ENCODE results near the gene SRP68.

Gene SRP68

DNA sequence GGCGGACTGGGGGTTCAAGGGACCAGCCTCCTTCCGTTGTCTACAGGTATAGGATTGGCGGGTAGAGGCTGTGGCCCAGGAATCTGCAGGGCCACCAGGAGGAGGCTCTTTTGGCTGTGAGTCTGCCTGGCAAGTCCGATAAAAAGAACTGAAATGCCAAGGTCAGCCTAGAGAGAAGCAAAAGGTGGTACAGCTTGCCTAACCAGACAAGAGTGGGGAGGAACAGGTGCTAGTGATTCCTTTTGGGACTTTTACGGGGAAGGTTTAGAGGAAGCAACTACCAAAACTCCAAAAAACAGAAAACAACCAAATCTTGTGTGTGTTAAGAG lies 39.6 kb downstream of the SRP68 start:
- TF ChIP-seq, protein P1, sequence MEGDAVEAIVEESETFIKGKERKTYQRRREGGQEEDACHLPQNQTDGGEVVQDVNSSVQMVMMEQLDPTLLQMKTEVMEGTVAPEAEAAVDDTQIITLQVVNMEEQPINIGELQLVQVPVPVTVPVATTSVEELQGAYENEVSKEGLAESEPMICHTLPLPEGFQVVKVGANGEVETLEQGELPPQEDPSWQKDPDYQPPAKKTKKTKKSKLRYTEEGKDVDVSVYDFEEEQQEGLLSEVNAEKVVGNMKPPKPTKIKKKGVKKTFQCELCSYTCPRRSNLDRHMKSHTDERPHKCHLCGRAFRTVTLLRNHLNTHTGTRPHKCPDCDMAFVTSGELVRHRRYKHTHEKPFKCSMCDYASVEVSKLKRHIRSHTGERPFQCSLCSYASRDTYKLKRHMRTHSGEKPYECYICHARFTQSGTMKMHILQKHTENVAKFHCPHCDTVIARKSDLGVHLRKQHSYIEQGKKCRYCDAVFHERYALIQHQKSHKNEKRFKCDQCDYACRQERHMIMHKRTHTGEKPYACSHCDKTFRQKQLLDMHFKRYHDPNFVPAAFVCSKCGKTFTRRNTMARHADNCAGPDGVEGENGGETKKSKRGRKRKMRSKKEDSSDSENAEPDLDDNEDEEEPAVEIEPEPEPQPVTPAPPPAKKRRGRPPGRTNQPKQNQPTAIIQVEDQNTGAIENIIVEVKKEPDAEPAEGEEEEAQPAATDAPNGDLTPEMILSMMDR (IDR thresholded peaks at IDR 0.05; ENCODE audit: low read depth, low read length, missing control alignments), result no peak

DNA sequence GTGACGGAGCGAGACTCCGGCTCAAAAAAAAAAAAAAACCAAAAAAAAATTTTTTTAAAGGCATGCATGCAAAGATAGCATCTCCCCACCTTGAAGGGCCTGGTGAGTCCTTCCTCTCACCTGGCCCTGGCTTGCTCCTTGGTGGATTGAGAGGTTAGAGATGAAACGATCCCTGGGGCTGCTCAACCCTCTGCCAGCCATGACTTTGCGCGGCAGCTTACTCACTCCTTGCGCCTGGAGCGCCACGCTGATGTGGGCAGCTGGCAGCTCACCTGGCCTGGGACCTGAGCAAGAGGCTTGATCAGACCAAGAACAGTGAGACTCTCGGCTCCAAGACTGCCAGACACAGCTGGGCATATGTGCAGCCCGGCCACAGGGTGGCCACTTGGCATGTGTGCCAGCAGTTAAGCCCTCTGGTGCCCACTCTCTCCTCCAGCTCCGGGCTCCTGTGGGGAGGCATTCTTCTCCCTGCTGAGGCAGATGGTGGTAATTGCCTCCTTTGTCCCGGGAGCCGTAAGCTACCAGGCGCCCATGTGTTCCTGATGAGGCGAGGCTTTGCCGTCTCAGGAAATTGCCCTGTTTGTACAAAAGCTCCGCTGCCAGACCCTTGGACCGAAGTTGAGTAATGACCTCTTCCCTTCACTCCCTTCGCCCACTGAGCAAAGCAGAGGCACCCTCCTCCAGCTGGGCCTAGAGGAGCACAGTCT lies 40.1 kb downstream of the SRP68 start:
- no peak for DNase-seq (ENCODE audit: extremely low read depth, low read depth)
- TF ChIP-seq, protein P1 (IDR thresholded peaks at IDR 0.05; ENCODE audit: low read depth, low read length, missing control alignments), result no peak
- no peak overlapping the region for H3K4me3 ChIP-seq (replicated peaks; ENCODE audit: low read depth, low read length)

More for the DNA sequence above, 39.6 kb downstream of the SRP68 start:
- DNase-seq (ENCODE audit: extremely low read depth, low read depth), result no peak
- no peak overlapping the region for H3K4me3 ChIP-seq (replicated peaks; ENCODE audit: low read depth, low read length)

DNA sequence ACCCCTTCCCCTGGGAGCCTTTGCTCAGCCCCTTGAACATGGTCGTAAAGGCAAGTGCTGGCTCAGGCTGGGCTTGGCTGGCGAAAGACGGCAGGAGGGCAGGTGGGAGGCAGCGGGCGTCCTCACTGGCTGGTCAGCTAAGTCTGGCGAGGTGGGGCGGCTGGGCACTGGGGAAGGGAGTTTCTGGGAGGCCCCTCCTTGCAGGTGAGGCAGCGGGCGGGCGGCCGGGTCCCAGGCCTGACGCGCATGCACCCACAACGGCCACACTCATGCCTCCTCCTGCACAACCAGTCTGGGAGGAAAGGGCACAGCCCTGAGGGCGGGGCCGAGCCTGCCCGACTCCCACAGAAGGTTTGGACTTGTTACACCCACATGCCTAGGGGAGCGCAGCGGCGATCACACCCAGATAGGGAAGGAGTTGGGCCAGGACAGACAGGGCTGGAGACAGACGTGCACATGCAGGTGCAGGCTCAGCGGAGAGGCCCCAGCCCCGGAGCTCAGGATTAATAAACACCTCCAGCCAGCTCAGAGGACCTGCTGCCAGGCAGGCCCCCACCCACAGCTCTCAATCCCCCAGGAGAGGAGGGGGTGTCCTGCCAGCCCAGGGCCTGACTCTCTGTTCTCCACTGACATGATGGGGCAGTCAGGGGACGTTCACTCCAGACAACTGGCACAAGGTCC lies 45.0 kb downstream of the SRP68 start, which contains the start of gene EVPL:
EVPL (minus strand) TSS at position 148 of the 681 bp plus-strand sequence; CDS start at position 40, 108 bp downstream.
- no peak for DNase-seq (ENCODE audit: extremely low read depth, low read depth)
- H3K4me3 ChIP-seq (replicated peaks; ENCODE audit: low read depth, low read length), result no peak within 1 kb of the TSS
- TF ChIP-seq, protein P1 (IDR thresholded peaks at IDR 0.05; ENCODE audit: low read depth, low read length, missing control alignments), result no peak

DNA sequence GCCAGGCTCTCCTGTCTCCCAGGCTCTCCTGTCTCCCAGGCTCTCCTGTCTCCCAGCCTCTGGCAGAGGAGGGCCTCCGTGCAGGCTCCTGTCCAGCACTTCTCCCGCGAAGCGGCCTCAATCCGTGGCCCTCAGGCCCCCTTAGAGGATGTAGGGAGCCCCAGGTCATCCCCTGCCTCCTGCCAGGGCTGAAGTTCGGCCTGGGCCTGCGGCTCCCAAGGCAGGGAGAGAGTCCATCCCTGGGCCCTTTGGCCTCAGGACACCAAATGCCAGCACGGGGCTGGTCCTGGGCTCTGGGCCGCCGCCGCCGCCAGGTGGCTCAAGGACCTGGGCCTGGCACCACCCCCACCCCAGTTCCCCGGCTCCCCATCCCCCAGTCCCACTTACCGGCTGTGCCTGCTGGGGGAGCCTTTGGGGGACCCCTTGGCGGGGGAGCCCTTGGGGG lies 45.6 kb downstream of the SRP68 start:
- TF ChIP-seq, protein P1 (IDR thresholded peaks at IDR 0.05; ENCODE audit: low read depth, low read length, missing control alignments), result no peak
- H3K4me3 ChIP-seq (replicated peaks; ENCODE audit: low read depth, low read length), result no peak overlapping the region
- no peak for DNase-seq (ENCODE audit: extremely low read depth, low read depth)

DNA sequence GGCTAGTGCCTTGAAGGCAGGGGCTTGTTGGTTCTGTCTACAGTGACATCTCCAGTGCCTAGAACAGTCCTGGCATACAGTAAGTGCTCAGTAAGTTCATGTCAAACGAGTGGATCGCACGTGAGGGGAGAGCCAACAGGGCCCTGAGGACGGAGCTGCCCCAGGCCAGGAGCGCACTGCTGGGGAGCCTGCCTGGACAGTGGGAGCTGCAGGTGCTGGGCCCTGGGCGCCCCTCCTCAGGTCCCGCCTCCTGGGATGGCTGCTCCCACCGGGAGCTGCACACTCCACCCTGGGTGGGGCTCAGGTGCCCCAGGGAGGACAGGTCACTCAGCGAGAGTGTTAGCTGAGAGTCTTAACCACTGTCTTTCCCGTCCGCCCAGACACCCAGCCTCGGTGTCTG lies 47.0 kb downstream of the SRP68 start:
- TF ChIP-seq, protein P1 (IDR thresholded peaks at IDR 0.05; ENCODE audit: low read depth, low read length, missing control alignments), result no peak
- H3K4me3 ChIP-seq (replicated peaks; ENCODE audit: low read depth, low read length), result no peak overlapping the region
- DNase-seq (ENCODE audit: extremely low read depth, low read depth), result no peak

DNA sequence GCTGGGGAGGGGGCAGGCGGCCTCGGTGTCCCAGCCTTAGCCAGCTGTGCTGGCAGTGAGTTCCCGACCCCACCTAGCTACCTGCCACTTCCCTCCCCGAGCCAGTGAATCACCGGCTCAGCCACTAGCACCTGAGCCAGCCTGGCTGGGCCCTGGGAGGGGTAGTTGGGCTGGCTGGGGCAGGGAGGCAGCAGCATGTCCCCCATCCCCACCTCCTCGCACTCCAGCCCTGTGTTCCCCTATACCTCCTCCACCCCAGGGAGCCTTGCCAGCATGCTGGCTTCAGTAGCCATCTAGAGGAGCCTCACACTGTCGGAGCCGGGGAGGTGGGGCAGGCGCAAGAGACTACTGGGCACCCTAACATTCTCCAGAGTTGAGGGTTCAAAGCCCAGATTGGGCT lies 48.0 kb downstream of the SRP68 start:
- H3K4me3 ChIP-seq (replicated peaks; ENCODE audit: low read depth, low read length), result no peak overlapping the region
- DNase-seq (ENCODE audit: extremely low read depth, low read depth), result no peak
- TF ChIP-seq, protein P1 (IDR thresholded peaks at IDR 0.05; ENCODE audit: low read depth, low read length, missing control alignments), result no peak
